GM18507 (cell line): ENCODE results near the gene CYTH1.

Experiments
- DNase-seq: peaks from one replicate; pipeline ENCODE4 v3.0.0; 2011; ENCODE audit warnings: low read depth; ENCODE audit not compliant: insufficient read length; ENCODE audit errors: extremely low spot score
- FAIRE-seq: peaks from 2 replicates; lab custom pipeline; 2011; peaks lifted over from hg19 to GRCh38; lab: Jason Lieb, UNC

Gene CYTH1

GRCh38 chr17:78724999-78725398 lies 57.1 kb downstream of the CYTH1 start:
- no peak for DNase-seq
- no peak for FAIRE-seq

- DNase-seq: no peak
- FAIRE-seq: no peak
Measured at GRCh38 chr17:78724544-78724943, 57.5 kb downstream of the CYTH1 start.

- no peak for FAIRE-seq
- DNase-seq: no peak
Measured at GRCh38 chr17:78723957-78724356, 58.1 kb downstream of the CYTH1 start.

GRCh38 chr17:78723001-78723796 lies 58.9 kb downstream of the CYTH1 start:
- FAIRE-seq (no peak), DNase-seq (no peak)

GRCh38 chr17:78722246-78722761 lies 59.8 kb downstream of the CYTH1 start:
- peak; percentile 58 for FAIRE-seq

GRCh38 chr17:78719630-78720298 lies 62.3 kb downstream of the CYTH1 start:
- peak; percentile 53 for FAIRE-seq
- no peak for DNase-seq

More at GRCh38 chr17:78722246-78722761, 59.8 kb downstream of the CYTH1 start:
- no peak for DNase-seq

GRCh38 chr17:78718575-78719208 lies 63.4 kb downstream of the CYTH1 start:
- DNase-seq (no peak), FAIRE-seq (no peak)

- no peak for DNase-seq
- no peak for FAIRE-seq
Measured at GRCh38 chr17:78717431-78717980, 64.6 kb downstream of the CYTH1 start.

- peak; percentile 51 for FAIRE-seq
Measured at GRCh38 chr17:78716814-78717393, 65.2 kb downstream of the CYTH1 start.

GRCh38 chr17:78716292-78716691 lies 65.8 kb downstream of the CYTH1 start:
- no peak for DNase-seq

More at GRCh38 chr17:78716814-78717393, 65.2 kb downstream of the CYTH1 start:
- DNase-seq: no peak

GRCh38 chr17:78715876-78716275 lies 66.2 kb downstream of the CYTH1 start:
- FAIRE-seq (no peak), DNase-seq (no peak)

More at GRCh38 chr17:78716292-78716691, 65.8 kb downstream of the CYTH1 start:
- FAIRE-seq: no peak

- peak; percentile 80 for FAIRE-seq
Measured at GRCh38 chr17:78715000-78715771, 66.9 kb downstream of the CYTH1 start.

GRCh38 chr17:78714534-78714933 lies 67.5 kb downstream of the CYTH1 start:
- DNase-seq (no peak), FAIRE-seq (peak; percentile 87)

More at GRCh38 chr17:78715000-78715771, 66.9 kb downstream of the CYTH1 start:
- DNase-seq: no peak

- FAIRE-seq (no peak), DNase-seq (no peak)
Measured at GRCh38 chr17:78712043-78712442, 70.0 kb downstream of the CYTH1 start.

- DNase-seq: no peak
- FAIRE-seq: no peak
Measured at GRCh38 chr17:78710607-78711006, 71.5 kb downstream of the CYTH1 start.

GRCh38 chr17:78709751-78710181 lies 72.3 kb downstream of the CYTH1 start:
- no peak for FAIRE-seq

GRCh38 chr17:78709119-78709681 lies 72.9 kb downstream of the CYTH1 start:
- DNase-seq: no peak
- FAIRE-seq: peak; percentile 94

More at GRCh38 chr17:78709751-78710181, 72.3 kb downstream of the CYTH1 start:
- no peak for DNase-seq

GRCh38 chr17:78708510-78708973 lies 73.5 kb downstream of the CYTH1 start:
- no peak for DNase-seq
- peak; percentile 83 for FAIRE-seq
